ENCODE data around the gene PARVA.

The PARVA gene

DNA sequence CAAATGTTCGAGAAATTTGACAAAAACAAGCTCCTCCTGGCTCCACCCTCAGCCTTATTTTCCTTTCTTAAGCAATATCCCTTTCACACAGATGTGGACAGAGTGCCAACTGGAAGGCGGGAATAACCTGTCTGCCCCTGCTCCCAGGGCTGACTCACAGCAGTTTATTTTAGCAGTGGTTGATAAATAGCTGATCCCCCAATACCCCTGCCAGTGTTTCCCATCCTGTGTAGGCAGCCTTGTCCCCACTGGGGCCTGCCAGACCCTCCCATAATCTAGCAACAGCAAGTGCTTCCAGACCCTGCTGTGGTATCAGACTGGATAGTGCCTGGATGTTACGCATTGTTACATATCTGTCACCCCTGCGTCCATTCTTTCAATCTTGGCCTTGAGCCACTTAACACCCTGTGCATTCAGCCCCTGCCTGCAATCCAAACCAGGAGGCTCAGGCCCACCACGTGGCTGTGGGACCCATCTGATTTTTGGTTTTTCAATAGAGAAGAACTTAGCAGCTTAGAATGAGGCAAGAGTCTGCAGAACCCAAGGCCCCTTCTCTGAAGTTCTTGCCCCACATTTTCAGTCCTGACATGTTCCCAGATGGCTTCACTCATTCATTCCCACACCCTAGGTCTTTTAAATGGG is 53.7 kb downstream of the PARVA start:
- FAIRE-seq (no peak), DNase-seq (ENCODE audit: low spot score) (no peak)

DNA sequence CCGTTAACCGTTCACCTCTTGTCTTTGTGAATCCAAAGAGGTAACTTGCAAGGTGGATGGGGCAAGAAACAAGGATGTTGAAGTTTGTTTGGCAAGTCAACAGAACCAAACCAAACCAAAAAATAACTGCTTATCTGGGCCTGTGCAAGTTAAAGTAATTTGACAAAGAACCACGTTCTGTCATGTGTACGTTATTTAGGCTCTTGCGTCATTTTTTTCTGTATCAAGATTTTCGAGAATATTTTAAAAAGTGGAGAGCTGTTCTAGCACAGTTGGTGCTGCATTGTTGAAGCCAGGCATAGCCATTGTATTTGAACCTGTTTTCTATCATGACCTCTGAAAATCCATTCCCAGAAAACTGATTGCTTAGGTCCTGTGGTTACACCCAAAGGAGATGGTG is 55.1 kb downstream of the PARVA start:
- DNase-seq (ENCODE audit: low spot score) = no peak
- FAIRE-seq = no peak

DNA sequence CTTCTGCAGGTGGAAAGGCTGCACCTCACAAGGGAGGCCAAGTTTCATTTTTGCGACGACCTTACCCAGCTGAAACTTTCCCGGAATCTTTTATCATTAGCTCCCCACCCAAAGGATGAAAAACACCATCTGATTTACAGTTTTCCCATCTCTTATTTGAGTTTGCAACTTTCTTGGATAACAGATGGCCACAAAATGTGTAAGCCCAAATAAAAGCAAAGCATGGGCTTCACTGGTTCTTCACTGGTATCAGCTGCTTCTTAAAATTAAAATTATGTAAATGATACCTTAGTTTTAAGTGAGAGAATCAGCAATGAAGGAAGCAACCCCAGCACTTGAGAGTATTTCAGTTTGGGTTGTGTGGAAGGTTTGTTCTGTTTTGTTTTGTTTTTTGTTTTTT is 55.8 kb downstream of the PARVA start:
- DNase-seq (ENCODE audit: low spot score) (no peak), FAIRE-seq (no peak)

DNA sequence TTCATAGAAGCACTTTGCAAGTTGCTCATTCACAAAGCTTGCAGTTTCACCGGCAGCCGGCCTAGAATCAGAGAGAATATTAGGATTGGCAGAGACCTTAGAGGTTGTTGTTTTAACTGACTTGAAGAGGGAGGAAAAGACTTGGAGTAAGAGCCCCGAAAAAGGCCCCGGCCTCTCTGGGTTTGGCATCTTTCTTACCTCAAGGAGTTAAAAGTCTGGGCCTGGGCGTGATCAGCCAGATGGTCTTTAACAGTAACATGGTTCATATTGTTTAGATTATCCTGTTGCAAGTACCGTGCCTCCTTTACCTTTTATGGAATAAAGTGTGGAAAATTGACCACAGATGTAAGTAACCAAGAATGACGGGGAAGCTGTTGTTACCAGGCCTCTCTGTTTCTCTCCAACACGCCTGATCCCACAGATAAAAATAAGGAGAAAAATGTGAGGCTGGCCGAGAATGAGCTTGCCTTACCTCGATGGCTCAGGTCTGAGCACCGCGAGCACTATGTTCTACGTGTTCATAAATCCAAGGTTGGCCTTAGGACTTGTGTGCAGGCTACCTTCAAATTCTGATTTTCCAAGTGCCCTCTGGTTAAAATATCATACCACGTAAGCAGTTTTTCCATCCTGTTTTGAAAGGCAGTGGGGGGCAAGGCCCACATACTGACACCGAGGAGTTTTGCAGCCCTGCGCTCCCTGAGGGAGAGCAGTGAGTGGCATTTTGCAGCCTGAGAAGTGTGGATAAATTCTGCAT is 56.4 kb downstream of the PARVA start:
- DNase-seq (ENCODE audit: low spot score) (no peak), FAIRE-seq (no peak)

DNA sequence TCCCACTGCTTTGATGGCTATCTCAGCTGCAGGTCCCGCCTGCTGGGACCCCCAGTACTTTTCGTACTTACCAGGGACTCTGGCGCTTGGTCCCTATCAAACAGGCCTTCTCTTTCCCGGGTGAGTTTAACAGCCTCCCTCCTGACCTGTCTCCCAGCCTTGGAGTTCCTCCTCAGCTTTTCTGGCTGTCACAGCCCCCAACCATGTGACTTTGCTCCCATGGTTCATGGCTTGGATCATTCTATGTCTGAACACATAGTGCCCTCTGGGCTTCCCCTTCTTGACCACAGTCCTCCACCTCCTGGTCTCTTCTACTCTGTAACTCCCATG is 56.9 kb downstream of the PARVA start:
- DNase-seq (ENCODE audit: low spot score) = no peak

DNA sequence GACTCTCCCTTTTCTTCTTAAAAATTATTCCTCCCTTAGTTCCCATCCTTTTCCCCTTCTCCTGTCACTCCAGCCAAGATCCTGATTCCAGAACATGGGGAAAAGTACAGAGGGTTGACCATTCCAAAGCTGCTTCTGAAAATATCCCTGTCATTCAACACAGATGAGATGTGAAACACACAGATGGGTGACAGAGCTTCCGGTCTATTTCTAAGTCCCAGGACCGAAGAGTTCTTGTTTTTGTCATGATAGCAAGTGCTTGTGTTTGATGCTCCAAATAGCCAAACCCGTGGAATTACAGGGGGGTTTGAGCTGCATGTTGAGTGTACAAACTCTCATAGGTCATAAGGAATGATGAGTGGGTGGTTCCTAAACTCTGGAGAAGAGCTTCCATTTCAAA is 57.9 kb downstream of the PARVA start:
- no peak for DNase-seq (ENCODE audit: low spot score)
- FAIRE-seq = no peak

More for the DNA sequence above, 56.9 kb downstream of the PARVA start:
- no peak for FAIRE-seq

DNA sequence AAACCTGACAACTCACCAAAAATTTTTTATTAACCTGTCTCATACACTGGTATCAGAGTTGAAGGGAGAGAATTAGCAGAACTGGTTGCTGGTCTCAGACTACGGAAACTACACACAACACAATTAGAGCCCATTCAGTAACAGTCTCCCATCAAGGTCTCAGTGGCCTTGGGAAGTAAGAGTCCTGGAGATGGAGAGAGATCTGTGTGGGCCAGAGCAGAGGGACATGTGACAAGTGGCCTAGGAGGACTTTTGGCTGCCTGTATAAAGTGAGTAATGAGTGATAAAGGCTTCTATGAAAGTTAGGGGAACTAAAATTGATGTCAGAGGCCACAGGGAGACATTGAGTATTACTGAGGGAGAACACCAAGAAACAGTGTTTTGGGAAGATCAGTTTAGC is 58.9 kb downstream of the PARVA start:
- DNase-seq (ENCODE audit: low spot score) (no peak), FAIRE-seq (no peak)

DNA sequence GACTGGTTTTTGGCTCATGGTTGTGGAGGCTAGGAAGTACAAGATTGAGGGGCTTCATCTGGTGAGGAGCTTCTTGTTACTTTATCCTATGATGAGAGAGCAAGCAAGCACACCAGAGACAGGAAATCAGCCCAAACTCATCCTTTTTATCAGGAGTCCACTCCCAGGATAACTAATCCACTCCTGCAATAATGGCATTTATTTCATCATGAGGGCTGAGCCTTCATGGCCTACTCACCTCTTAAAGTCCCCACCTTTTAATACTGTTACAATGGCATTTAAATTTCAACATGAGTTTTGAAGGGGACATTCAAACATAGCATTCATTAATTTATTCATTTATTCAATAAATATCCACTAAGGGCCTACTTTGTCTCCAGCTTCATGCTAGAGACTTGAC is 60.9 kb downstream of the PARVA start:
- no peak for DNase-seq (ENCODE audit: low spot score)
- FAIRE-seq = no peak

DNA sequence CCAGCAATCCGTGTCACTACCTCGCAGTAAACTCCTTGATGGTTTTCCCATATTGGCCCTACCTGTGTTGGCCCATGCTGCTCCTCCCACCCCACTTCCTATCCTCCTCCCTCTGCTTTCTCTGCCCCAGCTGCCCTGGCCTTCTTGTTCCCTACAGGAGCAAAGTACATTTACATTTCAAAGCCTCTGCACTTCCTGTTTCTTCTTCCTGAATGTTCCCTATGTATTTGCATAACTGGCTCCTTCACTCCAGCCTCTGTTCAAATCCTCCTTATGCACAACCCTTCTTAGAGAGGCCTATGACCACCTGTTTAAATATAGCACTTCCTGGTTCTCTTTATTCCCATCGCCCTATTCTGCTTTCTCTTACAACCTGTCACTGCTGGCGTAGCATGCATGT is 62.2 kb downstream of the PARVA start:
- FAIRE-seq = no peak
- no peak for DNase-seq (ENCODE audit: low spot score)

DNA sequence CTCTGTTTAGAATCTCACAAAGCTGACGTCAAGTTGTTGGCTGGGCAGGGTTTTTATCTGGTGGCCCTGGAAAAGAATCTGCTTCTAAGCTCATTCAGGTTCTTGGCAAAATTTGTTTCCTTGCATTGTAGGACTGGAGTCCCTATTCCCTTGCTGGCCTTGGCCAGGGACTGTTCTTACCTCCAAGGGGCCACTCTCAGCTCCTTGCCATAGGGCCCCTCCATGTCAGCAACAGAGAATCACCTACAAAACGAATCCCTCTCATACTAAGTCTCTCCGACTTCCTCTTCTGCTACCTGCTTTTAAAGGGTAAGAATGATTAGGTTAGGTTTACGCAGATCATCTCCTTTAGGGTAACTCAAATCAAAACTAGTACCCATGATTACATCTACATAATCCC is 63.2 kb downstream of the PARVA start:
- DNase-seq (ENCODE audit: low spot score) (no peak), FAIRE-seq (no peak)

DNA sequence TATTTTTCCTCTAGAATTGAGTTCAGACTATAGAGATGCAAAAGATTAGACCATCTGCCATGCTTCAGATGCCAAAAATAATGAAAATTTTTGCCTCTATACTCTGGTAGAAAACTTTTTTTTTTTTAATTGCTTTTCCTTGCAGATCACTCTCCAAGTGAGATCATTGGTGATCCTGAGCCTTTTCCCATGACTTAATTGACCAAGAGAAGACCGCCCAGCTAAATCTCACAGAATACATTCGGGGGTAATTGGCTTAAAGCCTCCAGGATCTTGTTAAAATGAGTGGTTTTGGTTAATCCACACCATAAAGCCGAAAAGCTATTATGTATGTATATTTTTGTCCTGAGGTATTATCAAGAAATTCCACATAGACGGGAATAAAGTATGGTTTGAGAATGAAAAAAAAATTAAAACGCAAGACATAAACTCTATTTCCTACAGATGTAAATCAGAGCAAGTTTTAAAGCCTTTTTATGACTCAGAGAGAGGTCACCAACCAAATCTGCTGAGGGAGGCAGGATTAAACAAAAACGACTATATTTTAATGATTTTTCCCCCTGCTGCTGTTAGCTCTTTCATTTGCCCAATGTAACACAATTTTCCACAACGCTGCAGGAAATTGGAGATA is 64.0 kb downstream of the PARVA start:
- no peak for DNase-seq (ENCODE audit: low spot score)
- FAIRE-seq = no peak

DNA sequence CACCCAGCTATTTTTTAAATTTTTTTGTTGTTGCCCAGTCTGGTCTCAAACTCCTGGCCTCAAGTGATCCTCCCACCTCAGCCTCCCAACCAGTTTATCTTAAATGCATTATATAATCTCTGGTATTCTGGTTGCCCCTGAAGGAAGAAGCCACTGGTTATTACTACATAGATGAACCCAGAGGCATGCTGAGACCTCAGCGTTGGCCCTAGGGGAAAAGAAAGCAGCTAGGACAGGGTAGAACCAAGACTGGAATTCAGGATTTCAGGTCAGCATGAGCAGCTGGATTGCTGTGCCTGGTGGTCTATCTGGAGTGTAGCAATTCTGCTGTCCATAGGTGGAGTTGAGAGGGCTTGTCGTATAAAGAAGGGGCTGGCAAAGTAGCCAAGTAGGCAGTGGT is 67.2 kb downstream of the PARVA start:
- FAIRE-seq = no peak
- DNase-seq (ENCODE audit: low spot score) = no peak

DNA sequence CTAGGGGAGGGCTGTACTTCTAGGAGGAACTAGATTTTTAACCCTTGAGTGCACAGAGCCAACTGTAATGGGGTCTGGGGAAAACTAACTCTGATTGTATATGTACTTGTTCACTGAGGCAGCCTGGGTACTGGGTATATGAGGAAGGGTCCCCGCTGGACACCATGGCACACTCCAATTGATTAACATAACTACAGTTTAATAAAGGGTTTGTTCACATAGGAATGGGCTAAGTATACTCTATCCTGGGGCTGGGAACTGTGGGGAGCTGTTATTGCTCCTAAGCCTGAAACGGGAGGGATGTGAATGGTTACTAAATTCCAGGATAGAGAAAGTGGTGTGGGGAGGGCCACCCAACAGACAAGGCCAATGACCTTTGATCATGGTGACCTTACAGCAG is 67.6 kb downstream of the PARVA start:
- DNase-seq (ENCODE audit: low spot score) (no peak), FAIRE-seq (no peak)

DNA sequence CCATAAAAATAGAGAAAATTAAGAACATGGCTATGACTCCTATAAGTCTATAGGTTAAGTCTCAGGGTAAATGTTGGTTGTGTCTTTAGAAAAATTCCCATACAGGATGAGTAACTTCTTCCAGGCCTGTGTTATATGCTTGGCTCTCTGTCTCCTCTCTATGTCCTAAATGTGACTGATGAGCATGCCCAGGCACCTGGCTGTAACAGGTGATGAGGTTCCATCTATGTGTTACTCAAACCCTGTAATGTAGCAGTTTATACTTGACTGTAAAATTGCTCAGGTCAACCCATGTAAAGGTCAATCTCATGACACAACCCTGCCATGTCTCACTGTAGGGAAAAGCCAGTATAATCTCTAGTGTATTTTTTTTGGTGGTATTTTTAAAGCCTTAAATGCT is 69.5 kb downstream of the PARVA start:
- FAIRE-seq = no peak
- no peak for DNase-seq (ENCODE audit: low spot score)

DNA sequence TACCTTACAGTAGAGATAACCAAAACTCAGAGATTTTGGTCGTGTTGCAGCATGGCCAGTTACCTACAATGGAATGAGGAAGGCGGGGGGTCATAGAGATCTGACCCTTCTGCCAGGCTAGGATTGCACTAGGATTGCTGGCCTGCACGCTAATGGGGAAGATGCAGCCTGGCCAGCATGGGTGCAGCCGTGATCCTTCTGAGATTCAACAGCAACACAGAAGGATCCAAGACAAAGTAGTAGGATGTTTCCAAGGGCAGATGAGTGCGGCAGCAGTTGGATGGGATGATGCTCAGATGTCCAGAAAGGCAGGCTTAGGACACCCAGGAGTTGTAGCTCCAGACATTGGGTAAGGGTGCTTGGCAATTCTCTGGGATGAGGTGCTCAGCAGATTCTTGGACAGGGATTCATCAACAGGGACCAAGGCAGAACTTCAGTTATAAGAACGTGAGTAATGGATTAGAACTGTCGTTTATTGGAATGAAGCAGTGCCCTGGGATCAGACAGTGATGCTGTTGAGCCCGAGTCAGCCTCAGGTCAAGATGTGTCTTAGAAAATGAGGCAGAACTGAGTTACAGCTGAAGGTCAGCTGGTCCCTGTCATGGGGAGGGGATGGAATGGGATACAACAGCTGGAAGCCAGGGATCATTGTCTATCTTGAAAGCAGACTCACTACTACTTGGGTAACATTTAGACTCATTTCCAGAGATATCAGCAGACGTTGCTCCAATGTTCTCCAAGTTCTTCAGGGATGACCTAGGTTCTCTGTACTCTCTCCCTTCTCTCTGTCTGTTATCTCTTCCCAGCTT is 71.0 kb downstream of the PARVA start:
- DNase-seq (ENCODE audit: low spot score) = no peak
- FAIRE-seq = no peak

DNA sequence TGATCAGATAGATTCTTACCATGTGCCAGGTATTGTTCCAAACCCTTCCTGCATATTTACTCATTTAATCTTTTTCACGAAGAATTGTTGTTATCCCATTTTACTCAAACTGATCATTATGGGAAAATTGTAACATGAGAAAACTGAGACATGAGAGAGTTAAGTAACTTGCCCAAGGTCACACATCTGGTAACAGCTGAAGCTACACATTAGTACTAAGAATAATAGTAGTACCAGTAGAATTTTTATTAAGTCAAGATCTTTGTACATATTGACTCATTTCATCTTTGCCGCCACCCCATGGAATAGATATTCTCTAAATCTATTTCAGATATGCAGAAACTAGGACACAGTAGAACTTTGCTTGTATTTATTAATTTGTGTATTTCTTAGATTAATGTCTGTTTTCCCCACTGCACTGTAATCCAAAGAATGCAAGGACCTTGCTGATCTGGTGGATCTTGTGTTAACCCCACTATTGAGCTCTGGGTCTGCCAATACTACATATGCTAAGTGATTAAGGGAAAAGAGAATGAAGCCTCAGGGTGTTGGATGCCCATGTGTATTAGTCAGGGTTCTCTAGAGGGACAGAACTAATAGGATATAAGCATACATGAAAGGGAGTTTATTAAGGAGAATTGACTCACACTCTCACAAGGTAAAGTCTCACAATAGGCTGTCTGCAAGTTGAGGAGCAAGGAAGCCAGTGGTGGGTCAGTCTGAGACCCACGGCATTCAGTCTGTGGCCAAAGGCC is 72.8 kb downstream of the PARVA start:
- FAIRE-seq = no peak
- DNase-seq (ENCODE audit: low spot score) = no peak

DNA sequence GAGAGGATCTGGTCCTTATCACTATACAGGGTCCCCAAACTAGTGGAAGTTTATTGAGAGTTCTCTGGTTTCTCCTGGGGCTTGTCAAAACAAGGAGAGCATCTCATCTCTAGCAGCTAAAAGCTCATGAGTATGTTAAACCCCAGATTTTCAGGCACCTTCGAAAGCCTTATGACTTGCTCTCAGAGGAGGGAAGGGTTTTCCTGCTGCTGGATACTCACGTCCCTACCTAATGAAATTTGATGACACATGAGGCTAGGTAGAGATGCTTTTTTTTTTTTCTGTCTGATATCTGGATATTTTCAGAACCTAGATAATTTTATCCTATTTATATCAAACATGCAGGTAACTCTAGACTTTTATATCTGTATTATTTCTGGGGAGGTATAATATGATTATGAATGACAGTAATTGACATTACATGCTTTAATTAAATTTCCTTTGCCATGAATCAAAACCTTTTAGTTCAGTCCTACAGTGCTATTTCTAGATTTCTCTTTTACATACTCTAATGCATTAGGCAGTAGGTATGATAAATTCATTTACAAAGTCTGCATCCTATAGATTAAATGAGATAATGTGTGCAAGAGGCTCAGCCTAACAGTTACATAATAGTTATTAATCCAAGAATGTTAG is 73.9 kb downstream of the PARVA start:
- DNase-seq (ENCODE audit: low spot score) (no peak), FAIRE-seq (no peak)

DNA sequence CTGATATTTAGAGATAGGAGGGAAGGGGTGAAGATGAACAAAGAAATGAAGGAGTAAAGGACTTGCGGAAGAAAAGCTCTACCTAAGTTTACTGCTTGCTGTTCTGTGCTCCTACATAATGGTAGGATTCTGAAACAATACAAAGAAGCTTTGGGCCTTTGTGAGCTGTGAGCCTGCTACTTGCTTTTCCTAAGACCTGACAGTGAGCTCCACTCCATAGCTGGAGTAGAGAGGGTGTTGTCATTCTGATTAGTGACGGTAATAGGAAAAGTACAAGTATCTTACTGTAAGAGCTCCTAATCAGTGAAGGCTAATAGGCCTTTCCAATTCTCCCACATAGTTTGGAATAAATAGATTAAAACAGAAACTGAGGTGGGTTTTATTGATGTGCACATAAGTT is 75.9 kb downstream of the PARVA start:
- no peak for DNase-seq (ENCODE audit: low spot score)
- FAIRE-seq = no peak

DNA sequence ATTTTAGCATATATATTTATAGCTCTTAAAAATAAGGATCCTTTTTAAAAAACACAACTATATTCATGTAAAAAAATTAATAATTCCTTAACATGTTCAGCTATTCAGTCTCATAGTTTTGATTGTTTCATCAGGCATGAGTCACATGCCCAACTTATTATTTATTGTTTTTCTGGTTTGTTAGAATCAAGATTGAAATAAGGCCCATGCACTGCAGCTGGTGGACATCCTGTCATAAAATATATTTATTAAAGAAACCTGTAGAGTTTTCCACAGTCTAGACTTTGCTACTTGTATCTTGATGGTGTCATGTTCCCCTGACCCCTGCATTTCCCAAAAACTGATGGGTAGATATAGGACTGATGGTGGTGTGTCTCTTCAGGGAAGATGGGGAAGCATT is 77.4 kb downstream of the PARVA start:
- FAIRE-seq = no peak
- DNase-seq (ENCODE audit: low spot score) = no peak

DNA sequence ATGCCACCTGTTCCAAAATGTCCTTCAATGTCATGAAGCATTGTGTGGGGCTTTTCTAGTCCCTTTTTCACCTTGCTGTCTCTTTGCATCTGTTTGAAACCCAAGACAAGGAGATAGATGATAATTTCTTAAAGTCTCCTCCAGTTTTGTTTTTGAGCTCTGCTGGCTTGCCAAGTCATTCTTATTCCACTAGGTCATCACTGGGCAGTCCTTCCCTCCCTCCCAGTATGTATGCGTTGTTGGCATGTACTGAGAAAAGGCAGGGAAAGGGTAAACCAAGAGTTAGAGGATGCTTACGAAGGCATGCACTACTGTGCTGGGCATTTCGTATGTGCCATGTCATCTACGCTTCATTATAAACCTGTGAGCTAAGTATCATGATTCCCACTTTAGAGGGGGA is 78.6 kb downstream of the PARVA start:
- FAIRE-seq = no peak
- no peak for DNase-seq (ENCODE audit: low spot score)

All from RCC 7860 (cell line).